ENCODE results near the gene LRRC74B. TPM values are rescaled to one million over a fixed set of nuclear protein-coding genes. Genes with fewer than 3 reads are reported as not detected.

Gene LRRC74B
- total and polyA plus RNA-seq, 2 of the 4 experiments (the other 2 are of a cell fraction): not detected

GRCh38 chr22:21031545-21032036 is 14.2 kb upstream of the LRRC74B start:
- Histone ChIP-seq H3K36me3 (ENCODE audit: control insufficient read depth, insufficient read depth, low read length) (no peaks in the 10 kb centered on the region), H4K5ac (ENCODE audit: low read depth, low read length) (no peak overlapping the region), H4K8ac (ENCODE audit: low read depth in 2 of 2, low read length in 2 of 2) (no peak overlapping the region), H2AK9ac (replicated peaks; ENCODE audit: low read depth, low read length, poor library complexity) (no peak overlapping the region), H3K4ac (ENCODE audit: low read depth, low read length) (no peak overlapping the region), H3K9ac (ENCODE audit: low read depth, low read length) (no peak overlapping the region), H3K4me3 (ENCODE audit: insufficient read depth, low read depth, low read length) (no peak overlapping the region), H3K56ac (ENCODE audit: extremely low read depth, insufficient read depth, low read length) (no peak overlapping the region), H3K4me1 (ENCODE audit: control insufficient read depth, insufficient read depth, low read length) (peaks cover 3% of the 10 kb centered on the region; the same call in 1 of the 2 replicates), H3K18ac (ENCODE audit: low read depth, low read length) (no peak overlapping the region), H3K4me2 (ENCODE audit: low read depth, low read length) (no peak overlapping the region), H3K27ac (ENCODE audit: insufficient read depth, low read length) (no peak overlapping the region), H3K79me1 (ENCODE audit: low read depth in 1 of 2, low read length in 2 of 2) (no peaks in the 10 kb centered on the region), H3K9me1 (ENCODE audit: insufficient read depth, low read length) (no peaks in the 10 kb centered on the region), H3K23ac (ENCODE audit: low read depth, low read length) (no peak overlapping the region), H2BK20ac (ENCODE audit: low read depth, low read length) (no peak overlapping the region), H2AFZ (replicated peaks; ENCODE audit: low read length, poor library complexity) (no peak overlapping the region), H3K9me3 (ENCODE audit: control insufficient read depth, insufficient read depth, low read length) (no peaks in the 10 kb centered on the region), H4K20me1 (ENCODE audit: insufficient read depth, low read length) (no peaks in the 10 kb centered on the region), H2BK120ac (ENCODE audit: low read depth, low read length) (no peak overlapping the region), H2AK5ac (ENCODE audit: low read depth, low read length) (no peak overlapping the region), H3K14ac (replicated peaks; ENCODE audit: low read depth, low read length) (no peak overlapping the region), H2BK15ac (ENCODE audit: low read depth, low read length) (no peak overlapping the region), H4K91ac (ENCODE audit: insufficient read depth, low read depth, low read length) (no peak overlapping the region), H3K27me3 (ENCODE audit: control insufficient read depth, insufficient read depth, low read length) (peaks cover 34% of the 10 kb centered on the region), H2BK5ac (ENCODE audit: low read depth, low read length, poor library complexity, severe bottlenecking) (no peak overlapping the region)
- dilution Hi-C loops (cut with HindIII; ENCODE audit: low sequenced_read_pairs, unreplicated experiment) (no loop called here), intact Hi-C loops (cut with micrococcal nuclease) (no loop called here), in situ Hi-C loops (cut with MboI; ENCODE audit: low sequenced_read_pairs) (no loop called here)
- no peak for ATAC-seq (ENCODE audit: low read depth)
- no TSS peak for BruUV-seq (replicated peaks)
- TF ChIP-seq MXI1 (IDR thresholded peaks at IDR 0.05; ENCODE audit: borderline replicate concordance, low read depth, low read length): no peak
- no peak for TF ChIP-seq RFX5 (IDR thresholded peaks at IDR 0.05; ENCODE audit: low read depth, low read length)
- TF ChIP-seq CEBPB (IDR thresholded peaks at IDR 0.05; ENCODE audit: low read depth, low read length): no peak
- TF ChIP-seq, protein P1, sequence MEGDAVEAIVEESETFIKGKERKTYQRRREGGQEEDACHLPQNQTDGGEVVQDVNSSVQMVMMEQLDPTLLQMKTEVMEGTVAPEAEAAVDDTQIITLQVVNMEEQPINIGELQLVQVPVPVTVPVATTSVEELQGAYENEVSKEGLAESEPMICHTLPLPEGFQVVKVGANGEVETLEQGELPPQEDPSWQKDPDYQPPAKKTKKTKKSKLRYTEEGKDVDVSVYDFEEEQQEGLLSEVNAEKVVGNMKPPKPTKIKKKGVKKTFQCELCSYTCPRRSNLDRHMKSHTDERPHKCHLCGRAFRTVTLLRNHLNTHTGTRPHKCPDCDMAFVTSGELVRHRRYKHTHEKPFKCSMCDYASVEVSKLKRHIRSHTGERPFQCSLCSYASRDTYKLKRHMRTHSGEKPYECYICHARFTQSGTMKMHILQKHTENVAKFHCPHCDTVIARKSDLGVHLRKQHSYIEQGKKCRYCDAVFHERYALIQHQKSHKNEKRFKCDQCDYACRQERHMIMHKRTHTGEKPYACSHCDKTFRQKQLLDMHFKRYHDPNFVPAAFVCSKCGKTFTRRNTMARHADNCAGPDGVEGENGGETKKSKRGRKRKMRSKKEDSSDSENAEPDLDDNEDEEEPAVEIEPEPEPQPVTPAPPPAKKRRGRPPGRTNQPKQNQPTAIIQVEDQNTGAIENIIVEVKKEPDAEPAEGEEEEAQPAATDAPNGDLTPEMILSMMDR (conservative IDR thresholded peaks at IDR 0.05; ENCODE audit: low read depth, low read length): no peak
- TF ChIP-seq CHD1 (IDR thresholded peaks at IDR 0.05; ENCODE audit: low read depth, low read length): no peak
- TF ChIP-seq, protein P2, sequence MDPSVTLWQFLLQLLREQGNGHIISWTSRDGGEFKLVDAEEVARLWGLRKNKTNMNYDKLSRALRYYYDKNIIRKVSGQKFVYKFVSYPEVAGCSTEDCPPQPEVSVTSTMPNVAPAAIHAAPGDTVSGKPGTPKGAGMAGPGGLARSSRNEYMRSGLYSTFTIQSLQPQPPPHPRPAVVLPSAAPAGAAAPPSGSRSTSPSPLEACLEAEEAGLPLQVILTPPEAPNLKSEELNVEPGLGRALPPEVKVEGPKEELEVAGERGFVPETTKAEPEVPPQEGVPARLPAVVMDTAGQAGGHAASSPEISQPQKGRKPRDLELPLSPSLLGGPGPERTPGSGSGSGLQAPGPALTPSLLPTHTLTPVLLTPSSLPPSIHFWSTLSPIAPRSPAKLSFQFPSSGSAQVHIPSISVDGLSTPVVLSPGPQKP (IDR thresholded peaks at IDR 0.05; ENCODE audit: borderline replicate concordance, low read depth, low read length): no peak
- no peak for TF ChIP-seq BHLHE40 (IDR thresholded peaks at IDR 0.05; ENCODE audit: low read depth, low read length)
- TF ChIP-seq RAD21 (IDR thresholded peaks at IDR 0.05; ENCODE audit: low read length): no peak
- no peak for TF ChIP-seq SMC3 (IDR thresholded peaks at IDR 0.05; ENCODE audit: low read depth, low read length)
- TF ChIP-seq, protein P3, sequence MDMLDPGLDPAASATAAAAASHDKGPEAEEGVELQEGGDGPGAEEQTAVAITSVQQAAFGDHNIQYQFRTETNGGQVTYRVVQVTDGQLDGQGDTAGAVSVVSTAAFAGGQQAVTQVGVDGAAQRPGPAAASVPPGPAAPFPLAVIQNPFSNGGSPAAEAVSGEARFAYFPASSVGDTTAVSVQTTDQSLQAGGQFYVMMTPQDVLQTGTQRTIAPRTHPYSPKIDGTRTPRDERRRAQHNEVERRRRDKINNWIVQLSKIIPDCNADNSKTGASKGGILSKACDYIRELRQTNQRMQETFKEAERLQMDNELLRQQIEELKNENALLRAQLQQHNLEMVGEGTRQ (IDR thresholded peaks at IDR 0.05; ENCODE audit: low read depth, low read length): no peak
- TF ChIP-seq POLR2A (IDR thresholded peaks at IDR 0.05; ENCODE audit: low read depth, low read length): no peak
- no peak for TF ChIP-seq MAFK (IDR thresholded peaks at IDR 0.05; ENCODE audit: low read depth, low read length)
- TF ChIP-seq FOS (IDR thresholded peaks at IDR 0.05; ENCODE audit: low read depth, low read length): no peak
- TF ChIP-seq MAZ (IDR thresholded peaks at IDR 0.05; ENCODE audit: borderline replicate concordance, low read depth, low read length): no peak
- DNase-seq: no peak
- ChIA-PET CTCF (no interaction called here), POLR2A (ENCODE audit: unreplicated experiment) (no interaction called here)
- WGBS, 2 experiments (ENCODE audit: extremely low coverage in 2 of 2, insufficient read length in 1 of 2): 93% methylated on average over 8 of the region's 18 CpGs; no CpG with 5 or more reads in 1 of the 2 experiments

Data from IMR-90 (cell line).